CD4-positive, alpha-beta T cell treated with Interleukin-15 for 1 hour (primary cell): Measurements from ENCODE around the gene RASEF.
"Not testable (repeated sequence)": the region's sequence is repeated elsewhere in the genome, so short reads cannot be mapped to it uniquely, and the experiment has no call there.

Source experiments
- DNase-seq: peaks from one replicate; pipeline ENCODE4 v3.0.0-alpha.2; 2020

The RASEF gene

DNA sequence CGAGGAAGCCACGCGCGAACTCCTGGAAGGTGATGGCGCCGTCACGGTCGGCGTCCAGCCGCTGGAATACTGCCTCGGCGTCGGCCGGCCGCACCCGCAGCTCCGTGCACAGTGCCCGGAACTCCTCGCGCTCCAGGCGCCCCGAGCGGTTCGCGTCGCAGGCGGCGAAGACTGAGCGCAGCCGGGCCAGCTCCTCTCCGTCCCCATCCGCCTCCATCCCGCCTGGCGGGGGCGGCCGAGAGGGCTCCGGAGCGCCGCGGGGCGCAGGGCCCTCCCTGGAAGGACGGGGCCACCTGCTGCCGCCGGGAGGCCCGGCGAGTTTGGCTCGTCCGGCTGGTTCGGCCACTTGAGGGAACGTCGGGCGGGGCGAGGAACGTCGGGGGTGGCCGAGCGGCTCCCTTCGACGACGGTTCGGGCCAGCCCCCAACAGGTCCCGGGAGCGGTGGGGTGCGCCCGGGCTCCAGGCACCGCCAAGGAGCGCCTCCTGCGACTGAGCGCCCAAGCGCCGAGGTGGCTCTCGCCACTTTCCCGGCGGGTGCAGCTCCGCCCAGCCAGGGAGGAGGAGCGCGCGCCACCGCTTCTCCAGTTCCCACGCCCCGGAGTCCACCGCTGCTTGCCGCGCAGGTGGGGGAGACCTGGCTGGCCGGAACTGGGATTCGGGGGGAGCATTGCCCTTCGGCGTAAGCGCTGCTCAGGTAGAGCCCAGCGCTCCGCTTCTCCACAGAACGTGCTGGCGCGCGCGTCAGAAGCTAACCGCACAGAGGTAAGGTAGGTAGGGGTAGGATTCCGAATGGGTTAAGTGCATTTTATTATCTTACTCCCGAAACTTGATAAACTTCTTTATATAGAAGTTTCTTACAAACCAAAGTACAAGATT lies at the start of gene RASEF:
TSS of gene RASEF (minus strand) at position 492 of the 877 bp plus-strand sequence. CDS start at position 217, 275 bp downstream.
- no peak for DNase-seq

GRCh38 chr9:83111169-83111568 lies 48.2 kb upstream of the RASEF start:
- DNase-seq: no peak

DNA sequence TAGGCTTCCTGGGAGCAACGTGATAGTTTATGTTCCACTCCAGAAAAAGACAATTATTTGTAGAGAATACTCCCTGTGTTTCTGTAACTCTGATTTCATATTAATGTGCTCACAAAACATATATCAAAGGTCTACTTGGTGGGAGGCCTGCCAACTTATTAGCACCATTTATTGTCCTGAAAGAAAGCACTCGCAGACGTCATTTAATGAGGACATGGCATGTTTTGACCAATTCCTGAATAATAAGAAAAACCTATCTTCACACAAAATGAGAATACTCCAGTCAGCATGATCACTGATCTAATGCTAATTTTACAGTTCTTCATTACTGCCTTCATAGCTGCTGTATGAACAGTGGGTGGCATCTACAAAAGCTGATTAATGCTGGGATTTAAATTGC lies 46.4 kb upstream of the RASEF start:
- DNase-seq: no peak

DNA sequence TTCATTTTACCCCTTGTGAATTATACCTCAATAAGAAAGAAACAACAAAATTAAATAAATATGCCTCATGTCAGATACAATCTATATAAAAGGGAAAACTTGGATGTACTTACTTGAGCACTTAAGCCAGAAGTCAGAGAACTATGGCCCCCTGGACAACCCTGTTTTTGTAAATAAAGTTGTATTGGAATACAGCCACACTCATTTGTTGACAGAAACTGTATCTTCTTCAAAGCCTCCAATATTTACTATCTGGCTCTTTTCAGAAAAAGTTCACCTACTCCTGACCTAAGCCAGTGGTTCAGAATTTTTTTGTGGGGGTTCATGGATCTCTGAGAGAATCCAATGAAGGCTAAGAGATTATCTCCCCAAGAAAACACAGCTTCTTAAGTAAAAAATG lies 45.3 kb upstream of the RASEF start:
- no peak for DNase-seq

DNA sequence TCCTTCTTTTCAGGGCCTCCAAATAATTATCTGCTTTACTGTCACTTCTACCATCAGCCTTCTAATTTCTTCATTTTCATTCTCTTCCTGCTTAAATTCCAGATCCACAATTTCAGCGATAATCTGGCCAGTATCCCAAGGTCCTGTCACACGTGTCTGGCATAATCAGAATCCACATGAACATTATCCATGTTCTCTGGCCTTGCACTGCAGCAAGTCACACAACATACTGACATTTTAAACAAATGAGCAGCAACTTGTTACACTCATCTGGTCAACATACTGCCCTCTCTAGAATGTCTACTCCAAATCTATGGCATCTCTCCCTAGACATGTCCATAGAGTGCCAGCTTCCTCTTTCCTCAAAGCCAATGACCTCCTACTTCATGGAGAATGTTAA lies 43.8 kb upstream of the RASEF start:
- DNase-seq: no peak

- DNase-seq: no peak
Measured at GRCh38 chr9:83106263-83106662, 43.3 kb upstream of the RASEF start.

- DNase-seq: no peak
Measured at GRCh38 chr9:83097633-83098032, 34.7 kb upstream of the RASEF start.

DNA sequence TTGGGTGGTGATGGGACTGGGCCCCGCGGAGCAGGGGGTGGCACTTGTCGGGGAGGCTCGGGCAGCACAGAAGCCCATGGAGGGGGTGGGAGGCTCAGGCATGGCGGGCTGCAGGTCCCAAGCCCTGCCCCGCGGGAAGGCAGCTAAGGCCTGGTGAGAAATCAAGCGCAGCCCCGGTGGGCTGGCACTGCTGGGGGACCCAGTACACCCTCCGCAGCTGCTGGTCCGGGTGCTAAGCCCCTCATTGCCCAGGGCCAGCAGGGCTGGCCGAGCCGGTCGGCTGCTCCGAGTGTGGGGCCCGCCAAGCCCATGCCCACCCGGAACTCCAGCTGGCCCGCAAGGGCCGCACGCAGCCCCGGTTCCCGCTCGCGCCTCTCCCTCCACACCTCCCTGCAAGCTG lies 30.4 kb upstream of the RASEF start:
- not testable (repeated sequence) for DNase-seq

- no peak for DNase-seq
Measured at GRCh38 chr9:83081846-83082245, 18.9 kb upstream of the RASEF start.

GRCh38 chr9:83081010-83081409 lies 18.1 kb upstream of the RASEF start:
- DNase-seq: no peak

GRCh38 chr9:83075932-83076331 lies 13.0 kb upstream of the RASEF start:
- not testable (repeated sequence) for DNase-seq

DNA sequence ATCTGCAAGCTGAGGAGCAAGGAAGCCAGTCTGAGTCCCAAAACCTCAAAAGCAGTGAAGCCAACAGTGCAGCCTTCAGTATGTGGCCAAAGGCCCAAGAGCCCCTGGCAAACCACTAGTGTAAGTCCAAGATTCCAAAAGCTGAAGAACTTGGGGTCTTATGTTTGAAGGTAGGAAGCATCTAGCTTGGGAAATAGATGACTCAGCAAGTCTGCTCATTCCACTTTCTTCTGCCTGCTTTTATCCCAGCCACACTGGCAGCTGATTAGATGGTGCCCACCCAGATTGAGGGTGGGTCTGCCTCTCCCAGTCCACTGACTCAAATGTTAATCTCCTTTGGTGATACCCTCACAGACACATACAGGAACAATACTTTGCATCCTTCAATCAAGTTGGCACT lies 9.6 kb upstream of the RASEF start:
- not testable (repeated sequence) for DNase-seq

DNA sequence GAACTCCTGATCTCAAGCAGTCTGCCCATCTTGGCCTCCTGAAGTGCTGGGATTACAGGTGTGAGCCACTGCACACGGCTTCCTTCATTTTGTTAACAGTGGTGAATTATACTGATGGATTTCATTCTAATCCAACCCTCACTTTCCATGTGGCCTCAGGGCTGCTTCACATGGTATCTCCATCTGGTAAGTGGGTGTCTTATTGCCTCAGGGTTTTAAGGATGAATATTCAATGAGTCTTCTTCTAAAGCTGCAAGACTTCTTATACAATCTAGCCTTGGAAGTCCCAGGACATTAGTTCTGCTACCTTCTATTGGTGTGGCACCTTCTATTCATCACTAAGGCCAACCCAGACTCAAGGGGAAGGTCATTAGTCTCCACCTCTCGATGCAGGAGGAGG lies 8.7 kb upstream of the RASEF start:
- DNase-seq: no peak

GRCh38 chr9:83070261-83070660 lies 7.3 kb upstream of the RASEF start:
- DNase-seq: no peak

DNA sequence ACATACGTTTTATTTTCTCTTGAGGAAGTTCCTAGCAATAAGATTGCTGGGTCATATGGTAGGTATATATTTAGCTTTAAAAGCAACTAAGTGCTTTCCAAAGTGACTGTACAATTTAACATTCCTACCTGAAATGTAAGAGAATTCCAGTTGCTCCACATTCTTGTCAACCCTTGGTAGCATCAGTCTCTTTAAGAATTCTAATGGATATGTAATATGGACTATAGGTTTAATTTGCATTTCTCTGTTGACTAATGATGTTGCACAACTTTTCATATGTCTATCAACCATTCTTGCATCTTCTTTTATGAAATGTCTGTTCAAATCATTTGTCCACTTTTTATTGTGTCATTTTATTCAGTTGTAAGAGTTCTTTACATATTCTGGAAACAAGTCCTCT lies 6.7 kb upstream of the RASEF start:
- DNase-seq: no peak

GRCh38 chr9:83068414-83068813 lies 5.5 kb upstream of the RASEF start:
- DNase-seq: no peak

GRCh38 chr9:83067579-83067978 lies 4.6 kb upstream of the RASEF start:
- DNase-seq: no peak

- no peak for DNase-seq
Measured at GRCh38 chr9:83066771-83067170, 3.8 kb upstream of the RASEF start.

DNA sequence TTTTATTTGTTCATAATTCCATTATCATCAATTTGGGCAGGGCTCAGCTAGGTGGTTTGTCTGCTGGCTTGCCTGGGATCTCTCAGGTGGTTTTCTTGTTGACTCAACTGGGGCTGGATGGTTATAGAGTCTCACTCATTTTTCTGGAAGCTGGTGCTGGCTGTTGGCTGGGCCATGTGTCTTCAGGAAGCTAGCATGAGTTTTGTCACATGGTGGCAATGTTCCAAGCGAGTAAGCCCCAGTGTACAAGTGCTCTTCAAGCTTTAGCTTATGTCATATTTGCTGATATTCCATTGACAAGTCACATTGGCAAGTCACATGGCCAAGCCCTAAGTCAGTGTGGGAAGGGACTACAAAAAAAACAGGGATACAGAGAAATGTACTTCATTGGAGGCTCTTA lies 2.3 kb upstream of the RASEF start:
- DNase-seq: no peak

DNA sequence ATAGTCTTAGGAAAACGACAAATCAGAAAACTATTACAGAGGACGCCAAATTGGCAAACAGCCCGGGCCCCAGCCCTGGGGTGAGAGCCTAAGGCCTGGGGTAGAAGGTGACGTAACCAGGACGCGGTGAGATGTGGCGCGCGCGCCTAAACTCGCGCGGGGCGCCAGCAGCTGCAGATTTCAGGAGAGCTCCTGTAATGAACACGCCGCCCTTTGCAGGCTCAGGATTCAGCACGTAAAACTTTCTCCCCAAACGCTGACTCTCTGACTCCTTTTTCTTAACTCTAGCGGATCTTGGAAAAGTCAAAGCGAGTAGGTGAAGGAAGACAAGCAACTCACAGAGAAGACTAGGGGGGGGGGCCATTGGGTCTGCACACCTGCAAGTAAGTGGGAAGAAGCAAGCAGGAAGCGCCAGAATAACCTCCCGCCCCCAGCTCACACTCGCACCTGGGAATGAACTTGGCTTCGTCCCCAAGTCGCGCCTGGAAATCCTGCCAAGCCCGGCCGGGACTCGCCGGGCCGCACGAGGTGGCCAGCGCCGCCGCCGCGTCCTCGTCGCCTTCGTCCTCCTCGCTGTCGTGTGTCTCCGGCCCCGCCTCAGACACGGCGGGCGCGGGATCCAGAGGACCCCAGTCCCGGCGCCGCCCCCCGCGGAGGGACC lies 822 bp downstream of the RASEF start:
- DNase-seq: no peak

- no peak for DNase-seq
Measured at GRCh38 chr9:83061036-83061435, 1.9 kb downstream of the RASEF start.

- DNase-seq: no peak
Measured at GRCh38 chr9:83060556-83060955, 2.4 kb downstream of the RASEF start.

GRCh38 chr9:83059417-83059816 lies 3.5 kb downstream of the RASEF start:
- DNase-seq: no peak

- no peak for DNase-seq
Measured at GRCh38 chr9:83056911-83057310, 6.0 kb downstream of the RASEF start.
